ENCODE measurements around the gene LRRC7.

LRRC7 gene

GRCh38 chr1:69657971-69658370 lies 90.2 kb downstream of the LRRC7 start:
- H3K4me3 Mint-ChIP-seq = no peak overlapping the region
- no peaks in the 10 kb centered on the region for H3K9me3 Mint-ChIP-seq
- no peaks in the 10 kb centered on the region for H3K27me3 Mint-ChIP-seq (ENCODE audit: low read depth)
- H3K4me1 Mint-ChIP-seq = no peaks in the 10 kb centered on the region
- no peak for TF ChIP-seq CTCF (IDR thresholded peaks at IDR 0.05; ENCODE audit: unreplicated experiment in 3 of 3)
- H3K27ac Mint-ChIP-seq = no peak overlapping the region
- no peaks in the 10 kb centered on the region for H3K36me3 Mint-ChIP-seq (ENCODE audit: low read depth)

- Mint-ChIP-seq H3K27ac (no peak overlapping the region), H3K4me3 (no peak overlapping the region), H3K9me3 (peaks cover 13% of the 10 kb centered on the region), H3K36me3 (ENCODE audit: low read depth) (peaks cover 3% of the 10 kb centered on the region), H3K4me1 (no peaks in the 10 kb centered on the region), H3K27me3 (ENCODE audit: low read depth) (no peaks in the 10 kb centered on the region)
- TF ChIP-seq CTCF (IDR thresholded peaks at IDR 0.05; ENCODE audit: unreplicated experiment in 3 of 3) = no peak
Observed at GRCh38 chr1:69661686-69662085, 94.0 kb downstream of the LRRC7 start.

GRCh38 chr1:69662321-69662720 lies 94.6 kb downstream of the LRRC7 start:
- Mint-ChIP-seq H3K27me3 (ENCODE audit: low read depth) (no peaks in the 10 kb centered on the region), H3K9me3 (peaks cover 18% of the 10 kb centered on the region), H3K4me1 (no peaks in the 10 kb centered on the region), H3K4me3 (no peak overlapping the region), H3K27ac (no peak overlapping the region), H3K36me3 (ENCODE audit: low read depth) (peaks cover 3% of the 10 kb centered on the region)
- no peak for TF ChIP-seq CTCF (IDR thresholded peaks at IDR 0.05; ENCODE audit: unreplicated experiment in 3 of 3)

- no peak for TF ChIP-seq CTCF (IDR thresholded peaks at IDR 0.05; ENCODE audit: unreplicated experiment in 3 of 3)
- Mint-ChIP-seq H3K4me3 (no peak overlapping the region), H3K9me3 (peaks cover 20% of the 10 kb centered on the region), H3K4me1 (no peaks in the 10 kb centered on the region), H3K27ac (no peak overlapping the region), H3K27me3 (ENCODE audit: low read depth) (no peaks in the 10 kb centered on the region), H3K36me3 (ENCODE audit: low read depth) (no peaks in the 10 kb centered on the region)
Observed at GRCh38 chr1:69671363-69672010, 103.8 kb downstream of the LRRC7 start.

- no peaks in the 10 kb centered on the region for H3K36me3 Mint-ChIP-seq (ENCODE audit: low read depth)
- H3K4me3 Mint-ChIP-seq = no peak overlapping the region
- H3K9me3 Mint-ChIP-seq = peaks cover 12% of the 10 kb centered on the region
- H3K27ac Mint-ChIP-seq = no peak overlapping the region
- no peak for TF ChIP-seq CTCF (IDR thresholded peaks at IDR 0.05; ENCODE audit: unreplicated experiment in 3 of 3)
- H3K4me1 Mint-ChIP-seq = no peaks in the 10 kb centered on the region
- H3K27me3 Mint-ChIP-seq (ENCODE audit: low read depth) = no peaks in the 10 kb centered on the region
Observed at GRCh38 chr1:69673321-69673720, 105.6 kb downstream of the LRRC7 start.

- Mint-ChIP-seq H3K9me3 (no peaks in the 10 kb centered on the region), H3K4me1 (peaks cover 5% of the 10 kb centered on the region), H3K27me3 (ENCODE audit: low read depth) (no peaks in the 10 kb centered on the region), H3K27ac (no peak overlapping the region), H3K36me3 (ENCODE audit: low read depth) (peaks cover 4% of the 10 kb centered on the region), H3K4me3 (no peak overlapping the region)
- TF ChIP-seq CTCF (IDR thresholded peaks at IDR 0.05; ENCODE audit: unreplicated experiment in 3 of 3) = peak in 1 of 3 experiments; percentile 6
Observed at GRCh38 chr1:69679965-69680364, 112.2 kb downstream of the LRRC7 start.
